A673 (cell line): ENCODE measurements around the gene VPS8. TPM values are rescaled to one million over a fixed set of nuclear protein-coding genes. Genes with fewer than 3 reads are reported as not detected.

Source experiments
- BruUV-seq: library from RNA; stranded (reverse); fragments of 400-500 nt; replicated peaks from 2 replicates; lab custom pipeline; 2021; lab: Mats Ljungman, UMichigan
- CTCF ChIA-PET: fragments of 300-600 bp; sonication (Branson Sonifier 250); formaldehyde crosslinking; loops from one replicate; lab custom pipeline; 2022; ENCODE audit warnings: antibody characterized with exemption; lab: Charles Lee
- POLR2A ChIA-PET: fragments of 300-600 bp; sonication (Branson Sonifier 250); formaldehyde crosslinking; loops from one replicate; lab custom pipeline; 2022; ENCODE audit warnings: antibody characterized with exemption; ENCODE audit not compliant: low non-redundant PET; lab: Charles Lee
- DNase-seq: peaks from one replicate; pipeline ENCODE4 v3.0.0-alpha.2; 2015; ENCODE audit warnings: low spot score
- H3K27ac ChIP-seq: fragments of 200-600 bp; sonication (generic); 2 replicates; pipeline ENCODE4 v1.5.1; 2016; ENCODE audit warnings: mixed run types, low read depth, mild to moderate bottlenecking, mixed read lengths, antibody characterized with exemption, low read length; ENCODE audit not compliant: poor library complexity, severe bottlenecking
- H3K27me3 ChIP-seq: fragments of 200-600 bp; sonication (generic); replicated peaks from 2 replicates; pipeline ENCODE4 v1.6.1; 2017; ENCODE audit warnings: mixed run types, low read depth, mild to moderate bottlenecking, mixed read lengths, antibody characterized with exemption, low read length; ENCODE audit not compliant: insufficient read depth, poor library complexity
- H3K36me3 ChIP-seq: fragments of 200-600 bp; sonication (generic); 2 replicates; pipeline ENCODE4 v1.6.1; 2016; ENCODE audit warnings: mixed run types, mild to moderate bottlenecking, mixed read lengths, antibody characterized with exemption, low read length; ENCODE audit not compliant: insufficient read depth, poor library complexity, severe bottlenecking
- H3K4me1 ChIP-seq: fragments of 200-600 bp; sonication (generic); 2 replicates; pipeline ENCODE4 v1.6.1; 2017; ENCODE audit warnings: mixed run types, mild to moderate bottlenecking, mixed read lengths, antibody characterized with exemption, low read length; ENCODE audit not compliant: insufficient read depth, poor library complexity, severe bottlenecking
- H3K4me3 ChIP-seq: fragments of 200-600 bp; sonication (generic); 2 replicates; pipeline ENCODE4 v1.5.1; 2016; ENCODE audit warnings: low read depth, mixed run types, mild to moderate bottlenecking, mixed read lengths, low read length; ENCODE audit not compliant: poor library complexity, severe bottlenecking
- H3K9me3 ChIP-seq: fragments of 200-600 bp; sonication (generic); 2 replicates; pipeline ENCODE4 v1.6.1; 2016; ENCODE audit warnings: mixed run types, low read depth, mild to moderate bottlenecking, mixed read lengths, antibody characterized with exemption, low read length; ENCODE audit not compliant: poor library complexity, severe bottlenecking
- CTCF ChIP-seq: fragments of 300-800, 200-600 bp; sonication (generic); conservative IDR thresholded peaks from 2 replicates; pipeline ENCODE4 v1.5.1; 2017; ENCODE audit warnings: low read depth, mild to moderate bottlenecking, antibody characterized with exemption, low read length, moderate library complexity, mixed read lengths
- EZH2 ChIP-seq: fragments of 200-600 bp; sonication (generic); IDR thresholded peaks from 2 replicates; pipeline ENCODE4 v1.6.1; 2017; ENCODE audit warnings: borderline replicate concordance, low read depth, mild to moderate bottlenecking, mixed read lengths, antibody characterized with exemption, low read length; ENCODE audit not compliant: poor library complexity, severe bottlenecking
- intact Hi-C: fragments of 100-400 bp; cut with micrococcal nuclease; formaldehyde crosslinking; loops from one replicate; pipeline ENCODE4 v1.10.0; 2022; ENCODE audit not compliant: unreplicated experiment
- total RNA-seq: library from RNA; stranded (reverse); gene quantifications from 2 replicates; pipeline ENCODE4 v1.2.3, GENCODE V29; 2021

The VPS8 gene
- total RNA-seq, 1 experiment from 2014 or later = 42.3 TPM

GRCh38 chr3:184911570-184911969 is 99.6 kb downstream of the VPS8 start:
- ChIA-PET CTCF (no interaction called here), POLR2A (no interaction called here)
- Histone ChIP-seq H3K4me1 (no peaks in the 10 kb centered on the region), H3K27me3 (no peaks in the 10 kb centered on the region), H3K9me3 (no peaks in the 10 kb centered on the region), H3K36me3 (no peaks in the 10 kb centered on the region), H3K27ac (no peak overlapping the region), H3K4me3 (no peak overlapping the region)
- DNase-seq = no peak
- intact Hi-C loops = no loop called here
- TF ChIP-seq EZH2 (no peak), CTCF (no peak)
- no TSS peak for BruUV-seq

GRCh38 chr3:184912163-184912562 is 100.2 kb downstream of the VPS8 start:
- intact Hi-C loops = no loop called here
- TF ChIP-seq CTCF = no peak
- TF ChIP-seq EZH2 = no peak
- ChIA-PET CTCF (no interaction called here), POLR2A (no interaction called here)
- DNase-seq = no peak
- H3K27me3 ChIP-seq = no peaks in the 10 kb centered on the region
- H3K4me1 ChIP-seq = no peaks in the 10 kb centered on the region
- no peak overlapping the region for H3K4me3 ChIP-seq
- no peak overlapping the region for H3K27ac ChIP-seq
- H3K9me3 ChIP-seq = no peaks in the 10 kb centered on the region
- BruUV-seq = no TSS peak
- no peaks in the 10 kb centered on the region for H3K36me3 ChIP-seq

- no peaks in the 10 kb centered on the region for H3K36me3 ChIP-seq
- no peak overlapping the region for H3K27ac ChIP-seq
- no peaks in the 10 kb centered on the region for H3K4me1 ChIP-seq
- intact Hi-C loops = no loop called here
- no peaks in the 10 kb centered on the region for H3K27me3 ChIP-seq
- H3K4me3 ChIP-seq = no peak overlapping the region
- BruUV-seq = no TSS peak
- no peak for TF ChIP-seq CTCF
- TF ChIP-seq EZH2 = no peak
- ChIA-PET CTCF (no interaction called here), POLR2A (no interaction called here)
- DNase-seq = no peak
- no peaks in the 10 kb centered on the region for H3K9me3 ChIP-seq
Measured at GRCh38 chr3:184914628-184915027, 102.7 kb downstream of the VPS8 start.
